Camera-type eye (tissue), 1 donor: ENCODE results near the gene CNTN1. TPM values are rescaled to one million over a fixed set of nuclear protein-coding genes. Genes with fewer than 3 reads are reported as not detected.

Experiments
- total RNA-seq: library from RNA; depleted of rRNA; stranded (reverse); fragments of >200 nt; gene quantifications from one replicate; pipeline ENCODE4 v1.2.3, GENCODE V29; 2014

Gene CNTN1
- 159 TPM for total RNA-seq

GRCh38 chr12:40691913-40692764, at the start of gene CNTN1:
TSS of gene CNTN1 (plus strand) at chr12:40692439.

